HEK293 (cell line): Measurements from ENCODE around the gene MRPL21.

ENCODE experiments used
- BCL11A ChIP-seq: fragments of 450-650 bp; formaldehyde crosslinking; IDR thresholded peaks from 2 replicates; pipeline ENCODE4 v1.5.1; 2016; ENCODE audit warnings: low read depth, missing biosample characterization, missing genetic modification characterization
- GLI4 ChIP-seq: fragments of 450-650 bp; formaldehyde crosslinking; IDR thresholded peaks from 2 replicates; pipeline ENCODE4 v1.5.1; 2016; ENCODE audit warnings: missing biosample characterization, missing genetic modification characterization
- SCRT2 ChIP-seq: fragments of 450-650 bp; formaldehyde crosslinking; IDR thresholded peaks from 2 replicates; pipeline ENCODE4 v1.5.1; 2016; ENCODE audit warnings: missing biosample characterization, missing genetic modification characterization
- TCF7L2 ChIP-seq: IDR thresholded peaks from 2 replicates; pipeline ENCODE4 v1.6.1; 2011; ENCODE audit warnings: low read depth, mild to moderate bottlenecking, inconsistent platforms, low read length, moderate library complexity, borderline replicate concordance
- ZNF114 ChIP-seq: fragments of 450-650 bp; formaldehyde crosslinking; IDR thresholded peaks from 2 replicates; pipeline ENCODE4 v1.5.0; 2017; ENCODE audit warnings: missing biosample characterization, missing genetic modification characterization
- ZNF274 ChIP-seq, 2 experiments: fragments of 200-500 bp in 1 of 2; fragments of 450-650 bp in 1 of 2; sonication (Bioruptor generic) in 1 of 2; formaldehyde crosslinking in 1 of 2; IDR thresholded peaks; 2 replicates each; pipeline versions ENCODE4 v1.5.1 to v1.6.1; 2014 to 2016; ENCODE audit warnings: borderline replicate concordance in 1 of 2, inconsistent platforms in 1 of 2, low read length in 1 of 2, missing biosample characterization in 1 of 2, missing genetic modification characterization in 1 of 2
- ZNF335 ChIP-seq: fragments of 450-650 bp; formaldehyde crosslinking; conservative IDR thresholded peaks from 2 replicates; pipeline ENCODE4 v1.5.1; 2016; ENCODE audit warnings: missing biosample characterization, missing genetic modification characterization
- ZNF555 ChIP-seq: fragments of 450-650 bp; formaldehyde crosslinking; conservative IDR thresholded peaks from 2 replicates; pipeline ENCODE4 v1.5.1; 2017; ENCODE audit warnings: missing biosample characterization, mild to moderate bottlenecking, missing genetic modification characterization, inconsistent platforms
- ZNF677 ChIP-seq: fragments of 450-650 bp; IDR thresholded peaks from 2 replicates; pipeline ENCODE4 v1.5.0; 2018; ENCODE audit warnings: missing biosample characterization, mild to moderate bottlenecking, missing genetic modification characterization, moderate library complexity
- ZNF837 ChIP-seq: fragments of 450-650 bp; formaldehyde crosslinking; IDR thresholded peaks from 2 replicates; pipeline ENCODE4 v1.5.1; 2016; ENCODE audit warnings: missing biosample characterization, missing genetic modification characterization
- TF ChIP-seq, protein P1 (sequence below): fragments of 450-650 bp; formaldehyde crosslinking; IDR thresholded peaks from 2 replicates; pipeline ENCODE4; 2016; ENCODE audit warnings: missing biosample characterization, missing genetic modification characterization
- TF ChIP-seq, protein P2 (sequence below): fragments of 450-650 bp; formaldehyde crosslinking; IDR thresholded peaks from 2 replicates; pipeline ENCODE4 v1.5.1; 2016; ENCODE audit warnings: missing biosample characterization, missing genetic modification characterization
- TF ChIP-seq, protein P3 (sequence below): IDR thresholded peaks from 2 replicates; pipeline ENCODE4 v1.6.1; 2011; ENCODE audit warnings: mild to moderate bottlenecking, low read depth, low read length, borderline replicate concordance

DNA sequence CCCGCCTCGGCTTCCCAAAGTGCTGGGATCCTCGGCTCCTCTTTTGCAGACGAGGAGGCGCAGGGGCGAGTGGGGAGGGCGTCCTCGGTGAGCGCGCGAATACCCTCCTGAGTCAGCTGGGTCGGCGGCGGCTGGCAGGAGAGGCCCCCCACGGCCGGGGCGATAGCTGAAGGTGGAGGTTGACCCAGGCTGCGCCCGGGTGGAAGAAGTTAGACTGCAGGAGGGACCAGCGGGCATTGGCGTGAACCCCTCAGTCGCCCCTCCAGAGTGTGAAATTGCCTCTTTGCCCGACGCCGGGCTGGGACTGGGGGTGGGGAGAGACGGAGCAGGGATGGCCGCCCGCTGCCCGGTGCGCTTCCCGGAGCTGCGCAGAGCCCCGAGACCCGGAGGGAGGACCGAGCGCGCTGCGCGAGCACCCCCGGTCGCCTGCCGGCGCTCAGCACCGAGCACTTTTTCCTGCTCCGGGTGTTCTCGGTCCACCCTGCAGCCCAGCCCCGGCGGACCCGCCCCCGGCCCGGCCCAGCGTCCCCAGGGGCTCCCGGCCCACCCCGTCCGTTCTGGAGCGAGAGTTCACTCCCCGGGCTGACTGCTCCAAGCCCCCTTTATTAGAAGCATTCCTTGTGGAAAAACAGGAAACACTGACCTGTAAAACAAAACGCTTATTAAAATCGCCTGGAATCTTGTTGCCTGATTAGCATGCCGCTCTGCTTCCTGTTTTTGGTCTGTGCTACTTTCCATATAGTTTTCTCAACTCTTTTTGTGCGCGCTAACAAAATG is 48.2 kb downstream of the MRPL21 start:
- TF ChIP-seq, protein P1, sequence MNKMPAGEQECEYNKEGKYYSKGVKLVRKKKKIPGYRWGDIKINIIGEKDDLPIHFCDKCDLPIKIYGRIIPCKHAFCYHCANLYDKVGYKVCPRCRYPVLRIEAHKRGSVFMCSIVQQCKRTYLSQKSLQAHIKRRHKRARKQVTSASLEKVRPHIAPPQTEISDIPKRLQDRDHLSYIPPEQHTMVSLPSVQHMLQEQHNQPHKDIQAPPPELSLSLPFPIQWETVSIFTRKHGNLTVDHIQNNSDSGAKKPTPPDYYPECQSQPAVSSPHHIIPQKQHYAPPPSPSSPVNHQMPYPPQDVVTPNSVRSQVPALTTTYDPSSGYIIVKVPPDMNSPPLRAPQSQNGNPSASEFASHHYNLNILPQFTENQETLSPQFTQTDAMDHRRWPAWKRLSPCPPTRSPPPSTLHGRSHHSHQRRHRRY (tag by site-specific recombination), result no peak
- TF ChIP-seq, protein P2, sequence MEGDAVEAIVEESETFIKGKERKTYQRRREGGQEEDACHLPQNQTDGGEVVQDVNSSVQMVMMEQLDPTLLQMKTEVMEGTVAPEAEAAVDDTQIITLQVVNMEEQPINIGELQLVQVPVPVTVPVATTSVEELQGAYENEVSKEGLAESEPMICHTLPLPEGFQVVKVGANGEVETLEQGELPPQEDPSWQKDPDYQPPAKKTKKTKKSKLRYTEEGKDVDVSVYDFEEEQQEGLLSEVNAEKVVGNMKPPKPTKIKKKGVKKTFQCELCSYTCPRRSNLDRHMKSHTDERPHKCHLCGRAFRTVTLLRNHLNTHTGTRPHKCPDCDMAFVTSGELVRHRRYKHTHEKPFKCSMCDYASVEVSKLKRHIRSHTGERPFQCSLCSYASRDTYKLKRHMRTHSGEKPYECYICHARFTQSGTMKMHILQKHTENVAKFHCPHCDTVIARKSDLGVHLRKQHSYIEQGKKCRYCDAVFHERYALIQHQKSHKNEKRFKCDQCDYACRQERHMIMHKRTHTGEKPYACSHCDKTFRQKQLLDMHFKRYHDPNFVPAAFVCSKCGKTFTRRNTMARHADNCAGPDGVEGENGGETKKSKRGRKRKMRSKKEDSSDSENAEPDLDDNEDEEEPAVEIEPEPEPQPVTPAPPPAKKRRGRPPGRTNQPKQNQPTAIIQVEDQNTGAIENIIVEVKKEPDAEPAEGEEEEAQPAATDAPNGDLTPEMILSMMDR (tag by site-specific recombination), result 0 out of 2 replicates have a peak, but pooled peaks have one; percentile 47
- TF ChIP-seq GLI4 (tag by site-specific recombination) (no peak), ZNF677 (tag by site-specific recombination) (no peak), ZNF555 (no peak), SCRT2 (tag by site-specific recombination) (no peak), ZNF335 (tag by site-specific recombination) (peak; percentile 89), TCF7L2 (no peak), ZNF114 (no peak), BCL11A (tag by site-specific recombination) (no peak), ZNF274 (IDR thresholded peaks at IDR 0.05; ENCODE audit: low read length) (no peak), ZNF274 (tag by site-specific recombination; IDR thresholded peaks at IDR 0.05; ENCODE audit: borderline replicate concordance) (no peak), ZNF837 (no peak)
- TF ChIP-seq, protein P3, sequence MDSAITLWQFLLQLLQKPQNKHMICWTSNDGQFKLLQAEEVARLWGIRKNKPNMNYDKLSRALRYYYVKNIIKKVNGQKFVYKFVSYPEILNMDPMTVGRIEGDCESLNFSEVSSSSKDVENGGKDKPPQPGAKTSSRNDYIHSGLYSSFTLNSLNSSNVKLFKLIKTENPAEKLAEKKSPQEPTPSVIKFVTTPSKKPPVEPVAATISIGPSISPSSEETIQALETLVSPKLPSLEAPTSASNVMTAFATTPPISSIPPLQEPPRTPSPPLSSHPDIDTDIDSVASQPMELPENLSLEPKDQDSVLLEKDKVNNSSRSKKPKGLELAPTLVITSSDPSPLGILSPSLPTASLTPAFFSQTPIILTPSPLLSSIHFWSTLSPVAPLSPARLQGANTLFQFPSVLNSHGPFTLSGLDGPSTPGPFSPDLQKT, result no peak
